RPMI8226 (cell line): ENCODE results near the gene CA4.
"Not testable (repeated sequence)": the region's sequence is repeated elsewhere in the genome, so short reads cannot be mapped to it uniquely, and the experiment has no call there.

Source experiments
- DNase-seq: peaks from one replicate; pipeline ENCODE4 v3.0.0-alpha.2; 2015

Gene CA4

DNA sequence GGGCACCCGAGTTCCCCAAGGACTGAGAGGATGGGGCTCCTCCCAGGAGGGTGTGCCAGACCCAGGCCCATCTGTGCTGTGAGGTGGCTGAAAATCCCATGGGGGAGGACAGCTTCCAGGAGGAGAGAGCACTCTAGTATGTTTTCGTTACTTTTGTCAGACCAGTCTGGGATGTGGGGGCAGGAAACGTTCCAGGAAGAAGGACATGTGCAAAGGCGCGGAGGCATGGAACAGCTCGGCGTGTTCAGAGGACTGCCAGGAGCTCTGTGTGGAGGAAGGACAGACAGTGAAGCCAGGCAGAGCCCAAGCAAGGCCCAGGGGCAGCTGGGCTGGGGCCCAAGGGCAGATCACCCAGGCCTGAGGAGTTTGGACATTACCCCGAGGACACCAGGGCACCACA, 7.0 kb downstream of the CA4 start:
- DNase-seq = no peak

DNA sequence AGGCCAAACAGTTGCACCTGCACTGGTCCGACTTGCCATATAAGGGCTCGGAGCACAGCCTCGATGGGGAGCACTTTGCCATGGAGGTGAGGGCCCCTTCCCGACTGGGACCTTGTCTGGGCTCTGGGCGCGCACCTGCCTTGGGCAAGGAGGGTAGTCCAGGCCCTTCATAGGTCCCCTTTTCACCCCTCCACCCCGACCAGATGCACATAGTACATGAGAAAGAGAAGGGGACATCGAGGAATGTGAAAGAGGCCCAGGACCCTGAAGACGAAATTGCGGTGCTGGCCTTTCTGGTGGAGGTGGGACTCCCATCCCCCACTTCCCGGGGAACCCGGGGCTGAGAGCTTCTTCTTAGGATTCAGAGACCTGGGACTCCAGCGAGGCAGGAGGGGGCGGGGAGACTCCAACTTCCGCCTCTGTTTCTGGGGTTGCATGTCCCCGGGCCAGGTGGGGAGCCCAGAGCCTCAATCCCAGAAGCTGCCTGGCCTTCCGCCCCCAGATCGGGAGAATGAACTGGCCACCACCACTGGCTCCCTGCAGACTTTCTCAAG, 7.8 kb downstream of the CA4 start:
- DNase-seq = no peak

DNA sequence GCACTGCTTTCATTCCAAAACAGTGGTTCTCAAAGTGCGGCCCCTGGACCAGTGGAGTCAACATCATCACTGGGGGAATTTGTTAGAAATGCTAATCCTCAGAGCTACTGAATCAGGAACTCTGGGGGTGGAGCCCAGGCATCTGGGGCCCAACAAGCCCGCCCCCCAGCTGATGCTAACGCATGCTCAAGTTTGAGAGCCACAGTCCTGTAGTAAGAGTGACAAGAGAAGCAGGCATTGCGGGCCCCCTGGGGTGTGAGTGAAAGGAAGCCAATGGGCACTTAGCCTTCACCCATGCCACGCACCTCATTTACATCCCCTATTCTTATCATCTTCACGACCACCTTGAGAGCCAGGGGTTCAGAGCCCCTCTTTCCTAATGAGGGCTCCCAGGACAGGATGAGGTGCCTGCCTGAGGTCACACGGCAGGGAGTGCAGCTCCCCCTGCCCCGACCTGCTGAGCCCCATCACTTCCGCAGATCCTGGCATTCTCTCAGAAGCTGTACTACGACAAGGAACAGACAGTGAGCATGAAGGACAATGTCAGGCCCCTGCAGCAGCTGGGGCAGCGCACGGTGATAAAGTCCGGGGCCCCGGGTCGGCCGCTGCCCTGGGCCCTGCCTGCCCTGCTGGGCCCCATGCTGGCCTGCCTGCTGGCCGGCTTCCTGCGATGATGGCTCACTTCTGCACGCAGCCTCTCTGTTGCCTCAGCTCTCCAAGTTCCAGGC, 9.1 kb downstream of the CA4 start:
- no peak for DNase-seq

DNA sequence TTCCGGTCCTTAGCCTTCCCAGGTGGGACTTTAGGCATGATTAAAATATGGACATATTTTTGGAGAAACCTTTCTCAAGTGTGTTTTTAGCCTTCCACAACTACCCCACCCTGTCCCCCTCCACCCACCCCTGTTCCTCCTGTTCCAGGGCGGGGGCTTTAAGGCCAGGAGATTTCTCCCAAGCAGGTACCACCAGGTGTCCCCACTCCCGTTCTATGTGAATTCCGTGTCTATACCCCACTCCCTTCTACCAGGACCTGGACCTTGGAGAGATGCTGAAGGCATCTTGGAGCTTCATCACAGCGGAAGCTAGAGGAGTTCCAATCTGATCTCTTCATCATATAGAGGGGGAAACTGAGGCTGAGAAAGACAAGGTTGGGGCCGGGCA, 9.7 kb downstream of the CA4 start:
- no peak for DNase-seq

DNA sequence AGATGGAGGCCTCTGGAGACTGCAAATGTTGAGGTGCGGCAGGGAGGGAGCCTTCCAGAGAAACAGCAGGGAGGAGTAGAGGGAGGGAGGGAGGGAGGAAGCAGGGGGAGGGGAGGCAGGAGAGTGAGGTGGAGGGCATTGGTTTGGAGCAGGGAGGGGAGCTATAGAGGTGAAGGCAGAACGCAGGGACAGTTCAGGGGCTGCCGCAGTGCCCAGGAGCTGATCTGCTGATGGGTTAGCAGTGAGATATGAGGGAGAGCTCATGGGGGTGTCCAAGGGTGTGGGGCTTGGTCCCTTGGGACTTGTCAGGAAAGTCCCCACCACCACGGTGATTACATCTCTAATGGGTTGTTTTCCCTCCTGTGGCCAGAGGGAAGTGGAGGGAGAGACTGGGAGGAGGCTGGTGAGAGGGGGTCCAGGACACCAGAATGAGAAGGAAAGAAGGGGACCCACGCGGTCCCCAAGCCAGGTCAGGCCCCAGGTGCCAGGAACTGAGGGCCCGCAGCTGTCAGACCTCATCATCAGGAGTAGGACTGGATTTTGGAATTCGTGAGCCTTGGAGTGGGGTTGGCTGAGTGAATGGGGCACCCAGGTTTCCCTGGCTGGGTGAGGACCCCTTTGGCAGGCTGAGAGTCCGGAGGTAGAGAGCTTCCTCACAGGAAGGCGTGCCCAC, 11.2 kb downstream of the CA4 start:
- DNase-seq = no peak

DNA sequence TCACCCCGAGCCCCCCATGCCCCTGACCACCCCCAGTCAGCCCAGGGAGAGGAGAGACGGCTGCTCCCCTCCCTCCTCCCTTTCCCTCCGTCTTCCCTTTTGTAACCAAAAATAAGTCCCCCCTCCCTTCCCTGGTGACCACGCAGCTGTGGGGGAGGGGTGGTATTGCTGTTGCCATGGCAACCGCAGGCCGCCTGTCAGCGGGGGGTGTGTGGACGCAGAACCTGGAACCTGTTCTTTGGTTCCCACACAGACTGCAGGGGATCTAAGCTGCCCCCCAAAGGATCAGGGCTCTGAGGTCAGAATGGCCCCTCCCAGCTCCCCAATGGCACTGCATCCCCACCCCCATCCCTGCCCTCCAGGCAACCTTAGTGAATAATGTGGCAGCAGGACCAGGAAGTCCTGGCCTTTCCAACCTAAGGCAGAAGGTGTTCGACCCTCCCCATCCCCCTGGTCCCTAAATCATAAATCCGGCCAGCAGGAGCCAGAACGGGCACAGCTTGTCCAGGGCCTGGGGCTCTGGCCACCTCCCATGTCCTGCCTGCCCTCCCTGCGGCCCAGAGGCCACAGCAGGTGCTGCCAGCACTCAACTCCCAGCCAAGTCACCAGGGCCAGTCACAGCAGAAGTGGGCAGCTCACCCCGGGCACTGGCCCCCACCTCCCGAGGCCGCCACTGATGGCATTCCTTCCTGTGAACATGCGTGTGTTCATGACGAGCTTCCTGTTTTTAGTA, 12.0 kb downstream of the CA4 start:
- peak; percentile 2 for DNase-seq

DNA sequence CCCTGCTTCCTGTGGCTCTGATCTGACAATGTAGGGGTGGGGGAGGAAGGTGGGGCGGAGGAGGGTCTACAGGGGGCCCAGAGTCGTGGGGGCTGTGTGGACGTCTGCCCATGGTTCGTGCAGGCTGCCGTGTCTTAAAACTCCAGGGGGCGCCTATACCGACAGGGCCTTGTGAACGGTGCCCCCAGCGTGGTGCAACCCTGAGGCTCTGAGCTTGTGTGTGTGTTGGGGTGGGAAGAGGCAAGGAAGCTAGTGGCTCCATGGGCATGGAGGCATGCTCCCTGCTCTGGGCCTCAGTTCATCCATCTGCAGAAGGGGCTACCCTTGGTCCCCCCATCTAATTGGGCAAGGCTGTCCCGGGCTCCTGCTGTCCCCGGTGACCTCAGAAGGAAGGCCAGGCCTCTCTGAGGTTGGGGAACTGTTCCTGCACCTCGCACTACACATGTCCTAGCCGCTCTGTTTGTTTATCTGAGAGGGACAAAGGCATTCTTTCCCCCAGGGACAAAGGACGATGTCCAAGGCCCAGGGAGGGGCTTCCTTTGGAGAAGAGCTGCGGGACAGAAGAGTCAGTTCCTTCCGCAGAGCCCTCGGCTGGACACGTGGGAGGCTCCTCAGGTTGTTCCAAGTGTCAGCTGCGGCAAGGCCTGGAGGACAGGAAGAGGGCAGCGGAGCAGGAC, 13.5 kb downstream of the CA4 start:
- peak; percentile 2 for DNase-seq

DNA sequence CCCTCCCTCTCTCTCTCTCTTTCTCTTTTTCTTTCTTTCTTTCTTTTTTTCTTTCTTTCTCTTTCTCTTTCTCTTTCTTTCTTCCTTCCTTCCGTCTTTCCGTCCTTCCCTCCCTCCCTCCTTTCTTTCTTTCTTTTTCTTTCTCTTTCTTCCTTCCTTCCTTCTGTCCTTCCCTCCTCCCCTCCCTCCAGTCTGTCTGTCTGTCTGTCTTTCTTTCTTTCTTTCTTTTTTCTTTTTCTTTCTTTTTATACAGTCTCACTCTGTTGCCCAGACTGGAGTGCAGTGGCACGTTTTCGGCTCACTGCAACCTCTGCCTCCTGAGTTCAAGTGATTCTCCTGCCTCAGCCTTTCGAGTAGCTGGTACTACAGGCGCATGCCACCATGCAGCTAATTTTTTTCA, 14.4 kb downstream of the CA4 start:
- no peak for DNase-seq

DNA sequence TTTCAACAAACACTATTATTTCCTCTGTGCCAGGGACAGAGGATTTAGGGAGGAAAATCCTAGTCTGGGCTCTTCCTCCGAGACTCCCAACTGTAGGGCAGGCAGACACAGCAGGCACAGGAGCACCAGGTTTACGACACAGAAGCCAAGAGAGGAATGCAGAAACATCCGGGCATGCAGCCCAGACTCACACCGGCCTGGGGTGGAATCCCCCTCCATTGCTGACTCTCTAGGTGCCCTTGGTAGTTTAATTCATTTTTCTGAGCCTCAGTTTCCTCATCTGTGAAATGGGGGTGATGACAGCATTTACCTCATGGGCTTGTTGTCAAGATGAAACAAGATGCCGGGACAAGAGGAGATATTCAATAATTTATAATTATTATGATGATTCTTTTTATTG, 14.9 kb downstream of the CA4 start:
- no peak for DNase-seq

DNA sequence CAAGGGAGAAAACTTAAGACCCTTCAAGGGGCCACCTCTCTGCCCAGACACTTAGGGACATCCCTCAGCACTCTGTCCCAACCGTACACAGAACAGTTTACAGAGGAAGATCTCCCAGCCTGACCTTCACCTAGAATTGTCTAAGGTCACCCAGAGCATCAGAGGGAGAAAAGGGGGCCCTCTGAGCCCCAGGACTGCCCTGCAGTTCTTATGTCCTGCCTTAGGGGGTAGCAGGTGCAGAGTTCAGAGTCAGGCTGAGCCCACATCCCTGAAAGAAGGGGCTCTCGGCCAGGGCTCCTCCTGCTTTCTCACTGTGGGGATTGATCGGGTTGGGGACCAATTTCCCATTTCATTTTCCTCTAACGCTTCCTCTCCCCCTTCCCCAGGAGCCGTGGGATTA, 15.4 kb downstream of the CA4 start:
- DNase-seq = no peak

DNA sequence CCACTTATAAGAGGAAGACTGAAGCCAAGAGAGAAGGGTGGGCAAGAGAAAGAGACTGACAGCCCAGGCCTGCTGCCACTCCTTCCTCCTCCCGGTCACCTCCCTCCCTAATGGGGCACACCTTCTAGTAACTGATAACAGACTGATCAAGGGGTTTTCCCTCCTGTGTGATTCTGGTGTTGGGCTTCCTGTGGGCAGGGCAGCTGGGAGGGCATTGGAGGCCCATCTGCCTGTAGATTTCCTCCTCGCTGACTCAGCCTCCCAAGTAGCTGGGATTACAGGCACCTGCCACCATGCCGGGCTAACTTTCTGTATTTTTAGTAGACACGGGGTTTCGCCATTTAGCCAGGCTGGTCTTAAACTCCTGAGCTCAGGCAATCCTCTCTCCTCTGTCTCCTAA, 16.2 kb downstream of the CA4 start:
- DNase-seq = peak; percentile 50

DNA sequence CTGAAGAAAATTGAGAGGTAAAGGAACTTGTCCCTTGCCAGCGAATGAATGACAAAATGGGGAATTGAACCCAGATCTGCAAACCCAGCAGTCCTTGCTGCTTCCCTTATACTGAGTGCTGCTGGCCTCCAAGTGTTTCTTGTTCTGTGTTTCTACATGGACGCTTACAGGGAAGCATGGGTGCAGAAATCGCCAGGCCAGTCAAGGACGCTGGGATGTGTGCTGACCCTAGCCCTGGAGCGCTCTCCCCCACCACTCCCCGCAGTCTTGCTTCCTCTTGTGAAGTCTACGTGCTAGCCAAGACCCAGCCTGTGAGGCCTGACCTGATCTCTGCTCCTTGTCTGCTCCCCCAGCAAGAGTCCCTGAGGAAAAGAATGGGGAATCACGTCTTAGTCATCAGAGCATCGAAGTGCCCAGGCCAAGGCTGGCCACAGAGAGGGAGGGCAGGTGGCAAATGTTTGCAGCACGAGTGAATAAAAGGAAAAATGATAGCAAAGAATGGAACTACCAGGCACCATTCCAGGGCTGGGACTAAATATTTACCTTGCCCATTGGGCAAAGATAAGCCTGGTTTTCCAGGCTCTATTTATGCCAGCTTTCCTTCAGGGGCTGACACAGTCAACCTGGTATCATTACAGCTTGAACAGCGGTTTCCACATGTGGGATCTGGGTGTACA, 17.4 kb downstream of the CA4 start:
- DNase-seq = no peak

DNA sequence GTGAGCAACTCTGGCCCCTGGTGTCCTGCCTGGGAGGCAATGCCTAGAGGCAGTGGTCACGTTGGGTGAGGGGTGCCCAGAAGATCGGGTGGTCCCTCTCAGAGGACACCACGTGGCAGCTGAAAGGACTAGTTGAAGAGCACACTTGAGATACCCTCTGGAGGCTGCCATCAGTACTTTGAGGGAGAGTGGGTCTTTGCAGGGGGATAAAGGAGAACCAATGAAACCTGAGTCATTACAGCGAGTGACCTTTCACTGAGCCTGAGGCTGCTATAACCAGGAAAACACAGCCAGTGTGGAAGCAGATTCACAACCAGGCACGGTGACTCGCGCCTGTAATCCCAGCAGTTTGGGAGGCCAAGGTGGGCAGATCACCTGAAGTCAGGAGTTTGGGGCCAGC, 18.9 kb downstream of the CA4 start:
- no peak for DNase-seq

DNA sequence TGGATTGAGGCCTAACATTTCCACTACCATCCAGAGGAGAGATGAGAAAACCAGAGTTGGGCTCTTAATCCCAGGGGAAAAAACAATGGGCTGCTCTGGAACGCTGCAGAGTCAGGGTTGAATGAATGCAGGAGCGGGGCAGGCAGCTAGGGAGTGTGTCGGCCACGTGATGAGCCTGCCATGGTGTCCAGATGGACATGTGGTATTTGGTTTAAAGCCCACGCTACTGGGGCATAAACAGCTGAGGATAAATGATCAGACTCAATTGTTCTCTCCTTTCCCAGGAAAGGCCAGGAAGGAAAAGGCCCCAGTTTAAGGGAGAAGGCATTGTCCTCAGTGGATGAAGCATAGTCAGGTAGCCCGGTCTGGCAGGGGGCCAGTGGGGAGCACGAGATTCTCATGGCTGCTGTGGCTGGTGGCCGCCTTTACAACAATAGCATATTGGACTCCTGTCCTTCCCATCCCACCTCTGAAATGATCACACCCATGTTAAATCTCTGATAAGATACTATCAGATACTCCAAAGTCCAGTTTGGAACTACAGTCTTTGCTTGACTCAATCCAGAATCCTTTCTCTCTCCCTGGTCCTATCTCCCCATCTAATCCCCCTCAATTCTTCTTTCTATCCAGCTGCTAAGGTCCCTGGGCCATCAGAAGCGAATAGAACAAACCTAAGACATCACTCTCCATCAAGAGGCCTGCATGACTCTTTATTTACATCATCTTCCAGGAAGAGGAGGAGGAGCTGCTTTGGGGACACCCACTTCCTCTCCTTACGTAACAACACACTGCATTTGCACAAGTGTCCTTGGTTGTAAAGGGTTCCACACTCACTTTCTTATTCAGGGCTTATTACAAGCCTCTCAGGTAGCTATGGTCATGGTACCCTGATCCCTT, 20.4 kb downstream of the CA4 start:
- no peak for DNase-seq

DNA sequence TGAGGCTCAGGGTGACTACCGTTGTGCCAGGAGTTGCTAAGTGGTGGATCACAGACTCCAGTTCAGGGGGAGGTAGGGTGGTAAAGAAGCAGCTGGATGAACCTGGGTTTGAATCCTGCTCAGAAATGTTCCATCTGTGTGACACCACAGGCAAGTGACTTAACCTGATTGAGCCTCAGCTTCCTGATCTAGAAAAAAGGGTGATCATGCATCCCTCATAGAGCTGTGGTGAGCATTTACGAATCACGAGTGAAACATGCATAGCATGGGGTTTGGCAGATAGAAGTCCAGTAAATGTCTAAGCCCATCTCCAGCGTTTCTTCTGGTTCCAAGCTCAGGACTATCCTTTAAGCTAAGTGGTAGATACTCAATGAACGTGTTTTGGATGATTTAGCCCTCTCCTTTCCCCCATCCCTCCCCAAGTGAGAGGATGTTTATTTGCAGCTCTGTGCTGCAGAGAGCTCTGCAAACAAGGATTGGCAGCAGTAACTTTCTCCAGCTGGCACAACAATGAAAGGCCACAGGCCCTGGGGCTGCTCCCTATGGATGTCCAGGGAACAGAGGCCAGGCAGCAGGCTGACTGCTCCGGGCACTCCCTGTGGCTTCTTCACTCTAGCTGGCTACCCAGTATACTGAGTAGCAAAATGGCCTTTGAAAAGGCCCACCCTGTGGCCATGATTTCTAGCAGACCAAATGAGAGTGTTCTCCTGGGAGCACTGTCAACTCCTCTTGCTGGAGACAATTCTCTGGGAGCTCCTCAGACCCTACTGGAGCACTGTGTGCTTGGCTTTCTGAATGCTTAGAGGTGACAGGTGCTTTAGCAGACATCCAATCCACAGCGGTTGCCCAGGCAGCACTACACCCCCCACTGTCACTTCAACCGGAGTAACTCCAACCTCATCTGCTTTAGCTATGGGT, 21.3 kb downstream of the CA4 start:
- DNase-seq = no peak

DNA sequence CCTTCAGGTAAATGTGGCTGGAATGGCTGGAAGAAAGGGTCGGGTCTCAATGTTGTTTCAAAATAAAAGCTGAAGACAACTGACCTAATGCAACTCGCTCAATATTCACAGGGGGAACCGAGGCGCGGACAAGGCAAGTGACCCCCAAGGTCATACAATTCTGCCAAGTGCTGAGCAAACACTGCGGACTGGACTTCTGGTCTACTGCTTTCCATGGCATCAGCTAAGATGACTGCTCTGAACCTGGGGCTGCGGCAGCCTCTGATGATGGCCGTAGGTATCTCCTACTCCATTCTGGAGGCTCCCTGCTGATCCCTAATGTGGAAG, 21.9 kb downstream of the CA4 start:
- DNase-seq = no peak

DNA sequence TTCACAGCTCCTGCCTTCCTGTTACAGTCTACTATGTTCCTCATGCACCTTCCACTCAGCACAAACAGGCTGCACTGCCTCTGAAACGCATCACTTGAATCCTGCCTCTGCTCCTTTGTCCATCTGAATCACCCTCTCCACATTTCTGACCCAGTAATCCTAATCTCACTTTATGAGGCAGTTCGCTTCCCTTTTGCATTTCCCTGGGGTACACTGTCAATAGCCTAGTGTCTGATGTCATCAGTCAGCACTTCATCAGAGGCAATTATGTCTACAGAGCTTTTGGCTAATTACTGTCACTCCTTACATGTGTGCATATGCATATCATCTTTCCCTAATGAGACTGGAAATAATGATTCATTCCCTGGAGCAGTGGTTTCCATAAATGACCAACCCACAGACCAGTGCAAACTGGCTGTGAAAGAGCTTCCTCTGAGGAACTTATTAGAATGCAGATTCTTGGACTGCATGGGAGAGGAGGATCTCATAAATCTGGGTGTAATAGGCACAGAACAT, 23.6 kb downstream of the CA4 start:
- no peak for DNase-seq

DNA sequence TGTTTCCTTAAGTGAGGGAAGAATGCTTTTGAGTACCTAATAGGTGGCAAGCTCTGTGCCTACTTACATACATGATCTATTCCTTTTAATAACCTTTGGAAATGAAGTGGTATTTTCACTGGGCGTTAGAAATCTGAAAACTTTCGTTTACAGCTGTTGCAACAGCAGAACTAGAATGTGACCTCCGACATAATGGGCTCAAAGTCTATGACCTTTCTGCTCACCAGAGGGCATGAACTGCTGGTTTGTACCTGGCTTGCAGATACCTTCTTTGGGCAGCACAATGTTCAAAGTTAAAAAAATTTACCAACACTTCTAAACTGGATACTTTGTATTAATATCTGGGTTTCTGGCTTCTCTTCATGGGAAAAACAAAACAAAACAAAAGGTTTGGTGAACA, 24.3 kb downstream of the CA4 start:
- no peak for DNase-seq

DNA sequence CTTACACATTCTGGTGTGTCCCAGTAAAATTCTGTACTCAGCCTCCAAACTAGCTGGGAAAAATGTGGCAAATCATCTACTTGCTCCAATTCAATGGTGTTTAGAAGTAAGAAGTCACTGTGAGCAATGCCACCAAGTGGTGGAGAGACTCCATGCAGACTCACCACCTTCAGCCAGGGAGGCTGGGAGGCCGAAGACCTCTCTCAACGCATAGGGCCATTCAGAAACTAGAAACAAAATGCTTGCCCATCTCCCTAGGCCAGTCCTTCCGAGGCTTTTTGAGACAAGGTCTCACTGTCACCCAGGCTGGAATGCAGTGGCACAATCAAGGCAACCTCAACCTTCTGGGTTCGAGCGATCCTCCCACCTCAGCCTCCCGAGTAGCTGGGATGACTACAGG, 25.0 kb downstream of the CA4 start:
- not testable (repeated sequence) for DNase-seq

DNA sequence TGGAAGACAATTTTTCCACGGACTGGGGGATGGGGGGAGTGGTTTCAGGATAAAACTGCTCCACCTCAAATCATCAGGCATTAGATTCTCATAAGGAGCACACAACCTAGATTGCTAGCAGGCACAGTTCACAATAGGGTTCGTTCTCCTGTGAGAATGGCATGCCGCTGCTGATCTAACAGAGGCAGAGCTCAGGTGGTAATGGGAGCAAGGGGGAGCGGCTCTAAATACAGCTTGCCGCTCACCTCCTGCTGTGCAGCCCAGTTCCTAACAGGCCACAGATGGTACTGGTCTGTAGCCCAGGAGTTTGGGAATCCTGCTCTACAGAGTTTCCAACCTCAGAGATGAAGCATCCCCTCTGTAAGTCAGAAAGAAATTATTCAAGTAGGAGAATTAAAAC, 27.0 kb downstream of the CA4 start:
- DNase-seq = not testable (repeated sequence)
